Neural cell (in vitro differentiated cells): ENCODE data around the gene MECP2.

Experiments used
- EP300 ChIP-seq: fragments of 450-650 bp; conservative IDR thresholded peaks from 2 replicates; pipeline ENCODE4 v1.6.1; 2014; ENCODE audit warnings: antibody characterized with exemption, mild to moderate bottlenecking, moderate library complexity; ENCODE audit not compliant: poor library complexity, severe bottlenecking
- EZH2 ChIP-seq: fragments of 200-600, 300-800 bp; shearing (Covaris generic), sonication (generic); IDR thresholded peaks from 2 replicates; pipeline ENCODE4 v1.6.1; 2014; ENCODE audit warnings: antibody characterized with exemption, low read length, borderline replicate concordance, mild to moderate bottlenecking; ENCODE audit not compliant: insufficient read depth, poor library complexity, severe bottlenecking
- MXI1 ChIP-seq: fragments of 450-650 bp; conservative IDR thresholded peaks from 2 replicates; pipeline ENCODE4 v1.6.1; 2014; ENCODE audit warnings: antibody characterized with exemption, mild to moderate bottlenecking; ENCODE audit not compliant: poor library complexity, severe bottlenecking
- POLR2AphosphoS5 ChIP-seq: IDR thresholded peaks from 2 replicates; pipeline ENCODE4 v1.6.1; 2012
- RAD21 ChIP-seq: fragments of 450-650 bp; conservative IDR thresholded peaks from 2 replicates; pipeline ENCODE4 v1.6.1; 2014; ENCODE audit warnings: antibody characterized with exemption, mild to moderate bottlenecking, moderate library complexity
- SMC3 ChIP-seq: fragments of 450-650 bp; conservative IDR thresholded peaks from 2 replicates; pipeline ENCODE4 v1.6.1; 2014; ENCODE audit warnings: antibody characterized with exemption, mild to moderate bottlenecking, moderate library complexity; ENCODE audit not compliant: poor library complexity
- TAF1 ChIP-seq: IDR thresholded peaks from 2 replicates; pipeline ENCODE4 v1.6.1; 2012; ENCODE audit warnings: low read depth
- TF ChIP-seq, protein P1 (sequence below): fragments of 450-650 bp; IDR thresholded peaks from 2 replicates; pipeline ENCODE4 v1.5.1; 2014; ENCODE audit warnings: antibody characterized with exemption, mild to moderate bottlenecking, moderate library complexity; ENCODE audit not compliant: poor library complexity, severe bottlenecking
- TF ChIP-seq, protein P2 (sequence below): IDR thresholded peaks from 2 replicates; pipeline ENCODE4 v1.6.1; 2012; ENCODE audit warnings: borderline replicate concordance

DNA sequence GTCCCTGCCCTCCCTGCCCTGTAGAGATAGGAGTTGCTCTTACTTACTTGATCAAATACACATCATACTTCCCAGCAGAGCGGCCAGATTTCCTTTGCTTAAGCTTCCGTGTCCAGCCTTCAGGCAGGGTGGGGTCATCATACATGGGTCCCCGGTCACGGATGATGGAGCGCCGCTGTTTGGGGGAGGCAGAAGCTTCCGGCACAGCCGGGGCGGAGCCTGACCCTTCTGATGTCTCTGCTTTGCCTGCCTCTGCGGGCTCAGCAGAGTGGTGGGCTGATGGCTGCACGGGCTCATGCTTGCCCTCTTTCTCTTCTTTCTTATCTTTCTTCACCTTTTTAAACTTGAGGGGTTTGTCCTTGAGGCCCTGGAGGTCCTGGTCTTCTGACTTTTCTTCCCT, 65.4 kb downstream of the MECP2 start:
- TF ChIP-seq, protein P1, sequence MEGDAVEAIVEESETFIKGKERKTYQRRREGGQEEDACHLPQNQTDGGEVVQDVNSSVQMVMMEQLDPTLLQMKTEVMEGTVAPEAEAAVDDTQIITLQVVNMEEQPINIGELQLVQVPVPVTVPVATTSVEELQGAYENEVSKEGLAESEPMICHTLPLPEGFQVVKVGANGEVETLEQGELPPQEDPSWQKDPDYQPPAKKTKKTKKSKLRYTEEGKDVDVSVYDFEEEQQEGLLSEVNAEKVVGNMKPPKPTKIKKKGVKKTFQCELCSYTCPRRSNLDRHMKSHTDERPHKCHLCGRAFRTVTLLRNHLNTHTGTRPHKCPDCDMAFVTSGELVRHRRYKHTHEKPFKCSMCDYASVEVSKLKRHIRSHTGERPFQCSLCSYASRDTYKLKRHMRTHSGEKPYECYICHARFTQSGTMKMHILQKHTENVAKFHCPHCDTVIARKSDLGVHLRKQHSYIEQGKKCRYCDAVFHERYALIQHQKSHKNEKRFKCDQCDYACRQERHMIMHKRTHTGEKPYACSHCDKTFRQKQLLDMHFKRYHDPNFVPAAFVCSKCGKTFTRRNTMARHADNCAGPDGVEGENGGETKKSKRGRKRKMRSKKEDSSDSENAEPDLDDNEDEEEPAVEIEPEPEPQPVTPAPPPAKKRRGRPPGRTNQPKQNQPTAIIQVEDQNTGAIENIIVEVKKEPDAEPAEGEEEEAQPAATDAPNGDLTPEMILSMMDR, result no peak
- TF ChIP-seq RAD21 (no peak), POLR2AphosphoS5 (no peak), EZH2 (no peak), MXI1 (no peak), EP300 (no peak), SMC3 (no peak), TAF1 (no peak)
- TF ChIP-seq, protein P2, sequence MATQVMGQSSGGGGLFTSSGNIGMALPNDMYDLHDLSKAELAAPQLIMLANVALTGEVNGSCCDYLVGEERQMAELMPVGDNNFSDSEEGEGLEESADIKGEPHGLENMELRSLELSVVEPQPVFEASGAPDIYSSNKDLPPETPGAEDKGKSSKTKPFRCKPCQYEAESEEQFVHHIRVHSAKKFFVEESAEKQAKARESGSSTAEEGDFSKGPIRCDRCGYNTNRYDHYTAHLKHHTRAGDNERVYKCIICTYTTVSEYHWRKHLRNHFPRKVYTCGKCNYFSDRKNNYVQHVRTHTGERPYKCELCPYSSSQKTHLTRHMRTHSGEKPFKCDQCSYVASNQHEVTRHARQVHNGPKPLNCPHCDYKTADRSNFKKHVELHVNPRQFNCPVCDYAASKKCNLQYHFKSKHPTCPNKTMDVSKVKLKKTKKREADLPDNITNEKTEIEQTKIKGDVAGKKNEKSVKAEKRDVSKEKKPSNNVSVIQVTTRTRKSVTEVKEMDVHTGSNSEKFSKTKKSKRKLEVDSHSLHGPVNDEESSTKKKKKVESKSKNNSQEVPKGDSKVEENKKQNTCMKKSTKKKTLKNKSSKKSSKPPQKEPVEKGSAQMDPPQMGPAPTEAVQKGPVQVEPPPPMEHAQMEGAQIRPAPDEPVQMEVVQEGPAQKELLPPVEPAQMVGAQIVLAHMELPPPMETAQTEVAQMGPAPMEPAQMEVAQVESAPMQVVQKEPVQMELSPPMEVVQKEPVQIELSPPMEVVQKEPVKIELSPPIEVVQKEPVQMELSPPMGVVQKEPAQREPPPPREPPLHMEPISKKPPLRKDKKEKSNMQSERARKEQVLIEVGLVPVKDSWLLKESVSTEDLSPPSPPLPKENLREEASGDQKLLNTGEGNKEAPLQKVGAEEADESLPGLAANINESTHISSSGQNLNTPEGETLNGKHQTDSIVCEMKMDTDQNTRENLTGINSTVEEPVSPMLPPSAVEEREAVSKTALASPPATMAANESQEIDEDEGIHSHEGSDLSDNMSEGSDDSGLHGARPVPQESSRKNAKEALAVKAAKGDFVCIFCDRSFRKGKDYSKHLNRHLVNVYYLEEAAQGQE, result no peak
